H1 (cell line): ENCODE results near the gene TRIB2.

Experiments used
- CHD1 ChIP-seq: IDR thresholded peaks from 2 replicates; pipeline ENCODE4 v1.6.1; 2012; ENCODE audit warnings: low read depth, low read length, improper control_type of control experiment
- CTCF ChIP-seq, 3 experiments: IDR thresholded peaks; 1 replicate in 2 of 3; 2 replicates in 1 of 3; pipeline versions ENCODE4 v1.5.1 to v1.6.1; 2011; ENCODE audit warnings: low read length in 3 of 3, mild to moderate bottlenecking in 3 of 3, inconsistent platforms in 2 of 3, low read depth in 1 of 3, moderate library complexity in 1 of 3; ENCODE audit not compliant: insufficient read depth in 1 of 3; ENCODE audit errors: control extremely low read depth in 1 of 3
- EP300 ChIP-seq, 2 experiments: IDR thresholded peaks; 1 replicate in 1 of 2; 2 replicates in 1 of 2; pipeline ENCODE4 v1.6.1; 2011 to 2012; ENCODE audit warnings: low read depth in 2 of 2, low read length in 2 of 2, mild to moderate bottlenecking in 2 of 2, borderline replicate concordance in 1 of 2, inconsistent platforms in 1 of 2, moderate library complexity in 1 of 2
- POLR2A ChIP-seq, 2 experiments: IDR thresholded peaks; 1 replicate in 1 of 2; 2 replicates in 1 of 2; pipeline ENCODE4 v1.6.1; 2011; ENCODE audit warnings: low read depth in 2 of 2, low read length in 2 of 2, mild to moderate bottlenecking in 2 of 2; ENCODE audit errors: control extremely low read depth in 1 of 2
- POLR2AphosphoS5 ChIP-seq: IDR thresholded peaks from 2 replicates; pipeline ENCODE4 v1.6.1; 2011; ENCODE audit warnings: low read depth, low read length
- SP1 ChIP-seq: IDR thresholded peaks from 2 replicates; pipeline ENCODE4 v1.6.1; 2011; ENCODE audit warnings: low read depth, low read length
- SP4 ChIP-seq: IDR thresholded peaks from 2 replicates; pipeline ENCODE4 v1.6.1; 2012; ENCODE audit warnings: low read length, inconsistent platforms
- TAF1 ChIP-seq: IDR thresholded peaks from 2 replicates; pipeline ENCODE4 v1.6.1; 2011; ENCODE audit warnings: mild to moderate bottlenecking, low read depth, low read length
- TF ChIP-seq, protein P1 (sequence below): IDR thresholded peaks from 2 replicates; pipeline ENCODE4 v1.6.1; 2012; ENCODE audit warnings: low read length, inconsistent platforms

DNA sequence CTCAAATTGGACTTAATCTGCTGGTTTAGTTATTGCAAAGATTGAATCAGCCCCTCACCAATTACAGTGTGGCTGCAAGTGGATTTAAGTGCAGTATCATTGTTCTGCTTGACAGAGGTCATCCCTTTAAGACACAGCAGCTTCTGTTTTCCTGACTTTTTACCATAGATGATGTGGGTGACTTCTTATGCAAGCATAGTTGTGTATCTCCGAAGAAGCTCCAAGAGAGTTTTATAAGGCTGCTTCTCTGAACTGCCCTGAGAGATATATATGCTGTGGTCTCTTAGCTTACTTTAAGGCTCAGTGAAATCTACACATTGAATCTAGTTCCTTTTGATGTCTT is 3.5 kb downstream of the TRIB2 start:
- TF ChIP-seq TAF1 (no peak), CTCF (IDR thresholded peaks at IDR 0.05; ENCODE audit: control extremely low read depth in 1 of 3, insufficient read depth in 1 of 3, low read depth in 1 of 3, low read length in 3 of 3) (no peak), POLR2AphosphoS5 (no peak), SP1 (no peak), EP300 (IDR thresholded peaks at IDR 0.05; ENCODE audit: borderline replicate concordance in 1 of 2, low read depth in 2 of 2, low read length in 2 of 2) (no peak), SP4 (no peak), POLR2A (IDR thresholded peaks at IDR 0.05; ENCODE audit: control extremely low read depth in 1 of 2, low read depth in 2 of 2, low read length in 2 of 2) (no peak), CHD1 (no peak)
- TF ChIP-seq, protein P1, sequence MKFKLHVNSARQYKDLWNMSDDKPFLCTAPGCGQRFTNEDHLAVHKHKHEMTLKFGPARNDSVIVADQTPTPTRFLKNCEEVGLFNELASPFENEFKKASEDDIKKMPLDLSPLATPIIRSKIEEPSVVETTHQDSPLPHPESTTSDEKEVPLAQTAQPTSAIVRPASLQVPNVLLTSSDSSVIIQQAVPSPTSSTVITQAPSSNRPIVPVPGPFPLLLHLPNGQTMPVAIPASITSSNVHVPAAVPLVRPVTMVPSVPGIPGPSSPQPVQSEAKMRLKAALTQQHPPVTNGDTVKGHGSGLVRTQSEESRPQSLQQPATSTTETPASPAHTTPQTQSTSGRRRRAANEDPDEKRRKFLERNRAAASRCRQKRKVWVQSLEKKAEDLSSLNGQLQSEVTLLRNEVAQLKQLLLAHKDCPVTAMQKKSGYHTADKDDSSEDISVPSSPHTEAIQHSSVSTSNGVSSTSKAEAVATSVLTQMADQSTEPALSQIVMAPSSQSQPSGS, result no peak
